ENCODE results near the gene CAPN13.

DNA sequence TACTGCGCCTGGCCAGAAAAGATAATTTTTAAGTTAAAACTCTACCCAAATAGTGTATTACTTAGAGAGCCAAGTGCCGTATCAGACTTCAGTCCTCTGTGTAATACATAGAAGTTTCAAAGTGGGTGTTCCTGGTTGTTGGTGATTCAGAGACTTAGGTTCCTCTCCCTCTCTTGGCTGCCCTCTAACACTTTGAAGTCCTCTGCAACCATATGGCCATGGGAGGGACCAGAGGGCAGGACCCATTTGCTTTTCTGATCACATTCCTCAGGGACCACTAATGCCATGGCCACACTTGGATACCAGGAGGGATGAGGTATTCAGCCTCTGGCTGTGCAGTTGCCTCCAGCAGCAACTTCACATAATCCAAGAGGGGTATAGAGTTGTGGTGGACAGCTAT, 131.5 kb downstream of the CAPN13 start:
- TF ChIP-seq, protein P1, sequence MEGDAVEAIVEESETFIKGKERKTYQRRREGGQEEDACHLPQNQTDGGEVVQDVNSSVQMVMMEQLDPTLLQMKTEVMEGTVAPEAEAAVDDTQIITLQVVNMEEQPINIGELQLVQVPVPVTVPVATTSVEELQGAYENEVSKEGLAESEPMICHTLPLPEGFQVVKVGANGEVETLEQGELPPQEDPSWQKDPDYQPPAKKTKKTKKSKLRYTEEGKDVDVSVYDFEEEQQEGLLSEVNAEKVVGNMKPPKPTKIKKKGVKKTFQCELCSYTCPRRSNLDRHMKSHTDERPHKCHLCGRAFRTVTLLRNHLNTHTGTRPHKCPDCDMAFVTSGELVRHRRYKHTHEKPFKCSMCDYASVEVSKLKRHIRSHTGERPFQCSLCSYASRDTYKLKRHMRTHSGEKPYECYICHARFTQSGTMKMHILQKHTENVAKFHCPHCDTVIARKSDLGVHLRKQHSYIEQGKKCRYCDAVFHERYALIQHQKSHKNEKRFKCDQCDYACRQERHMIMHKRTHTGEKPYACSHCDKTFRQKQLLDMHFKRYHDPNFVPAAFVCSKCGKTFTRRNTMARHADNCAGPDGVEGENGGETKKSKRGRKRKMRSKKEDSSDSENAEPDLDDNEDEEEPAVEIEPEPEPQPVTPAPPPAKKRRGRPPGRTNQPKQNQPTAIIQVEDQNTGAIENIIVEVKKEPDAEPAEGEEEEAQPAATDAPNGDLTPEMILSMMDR (IDR thresholded peaks at IDR 0.05; ENCODE audit: low read length): no peak
- TF ChIP-seq EZH2 (optimal IDR thresholded peaks at IDR 0.05; ENCODE audit: low read depth, low read length): no peak
